ENCODE data around the gene ICAM4.
"Not testable (repeated sequence)": the region's sequence is repeated elsewhere in the genome, so short reads cannot be mapped to it uniquely, and the experiment has no call there.

ICAM4 gene

GRCh38 chr19:10336725-10337124 is 50.0 kb downstream of the ICAM4 start:
- in situ Hi-C loops (cut with MboI; ENCODE audit: low sequenced_read_pairs) = not testable (repeated sequence)
